ENCODE measurements around the gene AHNAK. TPM values are rescaled to one million over a fixed set of nuclear protein-coding genes. Genes with fewer than 3 reads are reported as not detected.

AHNAK gene
- total RNA-seq, 2 experiments from 2014 or later = 0.21 to 0.28 TPM

DNA sequence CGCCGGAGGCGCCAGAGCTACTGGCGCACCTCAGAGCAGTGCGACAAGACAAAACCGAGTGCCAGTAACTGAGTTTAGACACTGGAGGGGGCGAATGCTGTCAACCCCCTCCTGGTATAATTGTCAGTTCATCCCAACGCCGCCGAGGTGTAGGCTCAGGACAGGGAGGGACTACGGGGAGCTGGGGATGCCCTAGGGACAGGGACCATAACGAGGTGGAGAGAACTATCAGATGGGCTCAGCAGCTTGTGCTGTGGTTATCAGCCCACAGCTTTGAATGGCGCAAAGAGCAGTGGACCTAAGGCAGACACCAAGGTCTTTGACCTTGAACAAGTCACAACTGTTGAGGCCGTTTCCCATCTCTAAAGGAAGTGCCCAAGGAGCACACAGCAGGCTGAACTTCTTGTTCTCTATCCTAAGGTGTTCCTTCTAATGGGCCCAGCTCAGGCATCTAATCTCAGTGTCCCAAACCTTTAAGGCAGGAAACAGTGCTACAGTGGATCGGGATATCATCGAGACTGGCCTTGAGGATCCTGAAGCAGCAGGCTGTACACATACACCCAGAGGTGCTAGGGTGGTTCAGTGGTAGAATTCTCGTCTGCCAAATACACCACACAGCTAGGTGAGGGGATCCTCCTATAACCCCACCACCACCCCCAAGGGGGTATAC, 45.7 kb upstream of the AHNAK start:
- intact Hi-C loops (cut with micrococcal nuclease; ENCODE audit: unreplicated experiment) = loop anchor here (5.0 to 10.0 kb wide), 3 partner anchors 75 to 243 kb away; partner anchors contain the start of genes C11orf98, CSKMT, HNRNPUL2 and STX5
- CTCF ChIA-PET (ENCODE audit: unreplicated experiment) = interaction anchor here (0.6 to 1.3 kb wide), 6 partner anchors 8 to 62 kb away, joined by 3 to 4 read pairs (median 3); partner anchors contain the start of gene MTA2
- Histone ChIP-seq H3K4me3 (ENCODE audit: low read depth, low read length, poor library complexity, severe bottlenecking) (peak overlapping the region; percentile 85), H2AFZ (ENCODE audit: low read length) (0 out of 2 replicates have a peak overlapping the region, but pooled peaks have one; percentile 4), H3K4me1 (ENCODE audit: insufficient read depth, low read length, poor library complexity, severe bottlenecking) (peaks cover 33% of the 10 kb centered on the region), H3K27ac (ENCODE audit: low read depth, low read length, poor library complexity, severe bottlenecking) (peak overlapping the region; percentile 66), H4K20me1 (ENCODE audit: insufficient read depth, low read length) (no peaks in the 10 kb centered on the region), H3K79me2 (ENCODE audit: insufficient read depth, low read depth, low read length) (peaks cover 25% of the 10 kb centered on the region; the same call in 1 of the 2 replicates), H3K9me2 (ENCODE audit: insufficient read depth, low read length) (no peaks in the 10 kb centered on the region), H3K36me3 (ENCODE audit: insufficient read depth, low read length) (peaks cover 69% of the 10 kb centered on the region), H3K9me3 (ENCODE audit: low read length) (no peaks in the 10 kb centered on the region), H3K4me2 (ENCODE audit: low read length) (peak overlapping the region; percentile 80)
- DNase-seq (ENCODE audit: low spot score) = peak; percentile 32
- TF ChIP-seq EZH2phosphoT487 (IDR thresholded peaks at IDR 0.05; ENCODE audit: borderline replicate concordance, low read depth, low read length) = no peak
- TF ChIP-seq, protein P1, sequence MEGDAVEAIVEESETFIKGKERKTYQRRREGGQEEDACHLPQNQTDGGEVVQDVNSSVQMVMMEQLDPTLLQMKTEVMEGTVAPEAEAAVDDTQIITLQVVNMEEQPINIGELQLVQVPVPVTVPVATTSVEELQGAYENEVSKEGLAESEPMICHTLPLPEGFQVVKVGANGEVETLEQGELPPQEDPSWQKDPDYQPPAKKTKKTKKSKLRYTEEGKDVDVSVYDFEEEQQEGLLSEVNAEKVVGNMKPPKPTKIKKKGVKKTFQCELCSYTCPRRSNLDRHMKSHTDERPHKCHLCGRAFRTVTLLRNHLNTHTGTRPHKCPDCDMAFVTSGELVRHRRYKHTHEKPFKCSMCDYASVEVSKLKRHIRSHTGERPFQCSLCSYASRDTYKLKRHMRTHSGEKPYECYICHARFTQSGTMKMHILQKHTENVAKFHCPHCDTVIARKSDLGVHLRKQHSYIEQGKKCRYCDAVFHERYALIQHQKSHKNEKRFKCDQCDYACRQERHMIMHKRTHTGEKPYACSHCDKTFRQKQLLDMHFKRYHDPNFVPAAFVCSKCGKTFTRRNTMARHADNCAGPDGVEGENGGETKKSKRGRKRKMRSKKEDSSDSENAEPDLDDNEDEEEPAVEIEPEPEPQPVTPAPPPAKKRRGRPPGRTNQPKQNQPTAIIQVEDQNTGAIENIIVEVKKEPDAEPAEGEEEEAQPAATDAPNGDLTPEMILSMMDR (conservative IDR thresholded peaks at IDR 0.05; ENCODE audit: low read length) = 0 out of 2 replicates have a peak, but pooled peaks have one; percentile 7
- POLR2A ChIA-PET = interaction anchor here (0.8 to 3.3 kb wide), 25 partner anchors 9 to 265 kb away, joined by 3 to 37 read pairs (median 4); partner anchors contain the start of genes B3GAT3, C11orf98, CSKMT and EEF1G
- TSS peak; percentile 100 for BruUV-seq (replicated peaks)

DNA sequence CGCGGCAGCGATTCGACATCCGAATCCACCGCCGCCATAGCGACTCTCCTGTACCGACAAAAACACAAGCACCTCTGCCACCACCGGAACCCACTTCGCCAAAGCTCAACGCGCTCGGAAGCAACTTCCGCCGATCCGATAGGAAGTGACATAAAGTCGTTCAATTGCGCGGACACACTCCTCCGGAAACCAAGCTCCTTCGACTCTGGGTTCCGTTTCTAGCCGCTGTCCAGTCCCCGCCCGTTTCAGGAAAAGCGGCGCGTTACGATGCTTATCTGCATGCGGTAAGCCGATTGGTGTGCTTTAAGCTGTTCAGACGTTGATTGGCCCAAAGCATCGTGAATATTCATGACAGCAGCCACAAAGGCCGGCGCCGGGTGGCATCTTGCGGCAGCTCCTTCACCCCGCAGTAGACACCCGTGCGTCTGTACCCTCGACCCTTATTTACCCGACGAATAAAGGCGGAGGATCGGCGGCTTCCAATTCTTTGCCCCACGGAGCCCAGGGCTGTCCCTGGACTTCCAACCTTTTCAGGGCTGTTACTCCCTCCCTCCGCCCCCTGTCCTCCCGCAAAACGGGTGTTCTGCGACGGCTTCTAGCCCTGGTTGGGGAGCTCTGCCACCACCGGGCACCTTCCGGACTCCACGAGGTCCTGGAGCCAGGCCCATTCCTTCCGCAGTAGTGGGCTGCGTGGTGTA, 45.0 kb upstream of the AHNAK start, which contains the start of gene TUT1:
Gene TUT1 (minus strand): TSS at position 76 of the 698 bp plus-strand sequence. CDS start 38 bp downstream, at position 38.
- CTCF ChIA-PET (ENCODE audit: unreplicated experiment) = interaction anchor here (0.6 to 1.3 kb wide), 8 partner anchors 9 to 64 kb away, joined by 3 to 6 read pairs (median 4); partner anchors contain the start of genes EEF1G and MTA2
- Histone ChIP-seq H3K9me3 (ENCODE audit: low read length) (no peaks in the 10 kb centered on the region), H3K4me3 (ENCODE audit: low read depth, low read length, poor library complexity, severe bottlenecking) (peak within 1 kb of the TSS; percentile 85), H4K20me1 (ENCODE audit: insufficient read depth, low read length) (no peaks in the 10 kb centered on the region), H3K79me2 (ENCODE audit: insufficient read depth, low read depth, low read length) (peaks cover 25% of the 10 kb centered on the region; the same call in 1 of the 2 replicates), H3K4me2 (ENCODE audit: low read length) (peak within 1 kb of the TSS; percentile 80), H2AFZ (ENCODE audit: low read length) (0 out of 2 replicates have a peak within 1 kb of the TSS, but pooled peaks have one; percentile 5), H3K4me1 (ENCODE audit: insufficient read depth, low read length, poor library complexity, severe bottlenecking) (peaks cover 33% of the 10 kb centered on the region), H3K27ac (ENCODE audit: low read depth, low read length, poor library complexity, severe bottlenecking) (peak within 1 kb of the TSS; percentile 79), H3K36me3 (ENCODE audit: insufficient read depth, low read length) (peaks cover 69% of the 10 kb centered on the region), H3K9me2 (ENCODE audit: insufficient read depth, low read length) (no peaks in the 10 kb centered on the region)
- POLR2A ChIA-PET = interaction anchor here (0.6 to 3.3 kb wide), 31 partner anchors 9 to 1090 kb away, joined by 3 to 37 read pairs (median 4); partner anchors contain the start of genes B3GAT3, C11orf98, CSKMT and EEF1G
- TF ChIP-seq EZH2phosphoT487 (IDR thresholded peaks at IDR 0.05; ENCODE audit: borderline replicate concordance, low read depth, low read length) = no peak
- TF ChIP-seq, protein P1 (conservative IDR thresholded peaks at IDR 0.05; ENCODE audit: low read length) = 0 out of 2 replicates have a peak, but pooled peaks have one; percentile 7
- peak; percentile 100 for DNase-seq (ENCODE audit: low spot score)
- intact Hi-C loops (cut with micrococcal nuclease; ENCODE audit: unreplicated experiment) = loop anchor here (2.0 to 10.0 kb wide), 6 partner anchors 17 to 243 kb away; partner anchors contain the start of genes C11orf98, CSKMT, HNRNPUL2 and INTS5
- no TSS peak for BruUV-seq (replicated peaks)

Measured in OCI-LY7 (cell line).